NCI-H1105 (cell line): ENCODE measurements around the gene PRRC2B.
"Not testable (repeated sequence)": the region's sequence is repeated elsewhere in the genome, so short reads cannot be mapped to it uniquely, and the experiment has no call there.

Experiments used
- DNase-seq: peaks from one replicate; lab custom pipeline; 2025; lab: John Stamatoyannopoulos, UW

PRRC2B gene

GRCh38 chr9:131472085-131472484 is 78.2 kb downstream of the PRRC2B start:
- not testable (repeated sequence) for DNase-seq

GRCh38 chr9:131473198-131473885 is 79.5 kb downstream of the PRRC2B start:
- DNase-seq, result no peak

- DNase-seq, result no peak
These were observed 80.0 kb downstream of the PRRC2B start for GRCh38 chr9:131473891-131474290.

GRCh38 chr9:131474711-131475110 is 80.8 kb downstream of the PRRC2B start:
- DNase-seq, result no peak

GRCh38 chr9:131475111-131475955 is 81.4 kb downstream of the PRRC2B start:
- no peak for DNase-seq

- no peak for DNase-seq
These were observed 82.3 kb downstream of the PRRC2B start for GRCh38 chr9:131475956-131476776.

- DNase-seq, result no peak
These were observed 83.0 kb downstream of the PRRC2B start for GRCh38 chr9:131476777-131477345.

GRCh38 chr9:131477367-131477766 is 83.5 kb downstream of the PRRC2B start:
- no peak for DNase-seq

- DNase-seq, result no peak
These were observed 84.0 kb downstream of the PRRC2B start for GRCh38 chr9:131477816-131478419.

GRCh38 chr9:131478421-131478868 is 84.6 kb downstream of the PRRC2B start:
- peak; percentile 4 for DNase-seq

GRCh38 chr9:131478911-131479310 is 85.0 kb downstream of the PRRC2B start:
- no peak for DNase-seq

GRCh38 chr9:131480258-131480657 is 86.4 kb downstream of the PRRC2B start:
- DNase-seq, result no peak

- no peak for DNase-seq
These were observed 87.8 kb downstream of the PRRC2B start for GRCh38 chr9:131481441-131482342.

GRCh38 chr9:131482343-131483006 is 88.6 kb downstream of the PRRC2B start:
- no peak for DNase-seq

- no peak for DNase-seq
These were observed 89.6 kb downstream of the PRRC2B start for GRCh38 chr9:131483319-131484050.

- DNase-seq, result no peak
These were observed 90.2 kb downstream of the PRRC2B start for GRCh38 chr9:131484051-131484445.

- DNase-seq, result no peak
These were observed 90.8 kb downstream of the PRRC2B start for GRCh38 chr9:131484560-131485185.

- DNase-seq, result no peak
These were observed 91.3 kb downstream of the PRRC2B start for GRCh38 chr9:131485206-131485605.
